Prostate gland (tissue), 2 donors: ENCODE results near the gene CEP44. TPM values are rescaled to one million over a fixed set of nuclear protein-coding genes. Genes with fewer than 3 reads are reported as not detected.
A peak's percentile ranks its signal among the peaks of the same experiment; 100 is the strongest.

Experiments used
- DNase-seq: peaks from one replicate; pipeline ENCODE4 v3.0.0-alpha.2; 2019; ENCODE audit warnings: low spot score
- H3K27ac ChIP-seq, 2 donors: fragments of 200-600 bp; sonication (generic); 2 replicates each; pipeline ENCODE4 v1.5.1; 2017 to 2019
- H3K27me3 ChIP-seq: fragments of 200-600 bp; sonication (generic); replicated peaks from 2 replicates; pipeline ENCODE4 v1.5.1; 2019; ENCODE audit not compliant: insufficient read depth
- H3K36me3 ChIP-seq, 2 donors: fragments of 200-600 bp; sonication (generic); 1 replicate in 1 of 2; 2 replicates in 1 of 2; pipeline versions ENCODE4 v1.5.1 to v1.8.1; 2017 to 2019
- H3K4me1 ChIP-seq: fragments of 200-600 bp; sonication (generic); replicated peaks from 2 replicates; pipeline ENCODE4 v1.5.1; 2019
- H3K4me3 ChIP-seq, 2 donors: fragments of 200-600 bp; sonication (generic); 2 replicates each; pipeline ENCODE4 v1.5.1; 2017 to 2019
- H3K9me3 ChIP-seq: fragments of 200-600 bp; sonication (generic); 2 replicates; pipeline ENCODE4 v1.5.1; 2017
- CTCF ChIP-seq, 4 experiments: fragments of 200-600 bp in 2 of 4; fragments of 450-650 bp in 2 of 4; sonication (generic) in 2 of 4; IDR thresholded peaks; 1 replicate in 3 of 4; 2 replicates in 1 of 4; pipeline ENCODE4 v1.5.1; 2016 to 2019; ENCODE audit warnings: antibody characterized with exemption in 4 of 4, mild to moderate bottlenecking in 2 of 4, moderate library complexity in 2 of 4
- POLR2A ChIP-seq: fragments of 450-650 bp; IDR thresholded peaks from one replicate; pipeline ENCODE4 v1.6.1; 2016; ENCODE audit warnings: antibody characterized with exemption, mild to moderate bottlenecking
- POLR2AphosphoS5 ChIP-seq: sonication (generic); formaldehyde crosslinking; IDR thresholded peaks from one replicate; pipeline ENCODE4 v1.6.1; 2017; ENCODE audit warnings: antibody characterized with exemption
- WGBS: methylation state at CpG from one replicate; pipeline ENCODE4 v1.1.5; 2018; 5-methylcytosine and 5-hydroxymethylcytosine counted together
- intact Hi-C: fragments of 100-400 bp; cut with DNase I; formaldehyde crosslinking; loops from one replicate; pipeline ENCODE4 v1.14.2; 2022
- total RNA-seq, 2 donors: library from RNA; depleted of rRNA; stranded (reverse); fragments of >200 nt; gene quantifications; one replicate each; pipeline ENCODE4 v1.1.0, GENCODE V29; 2016

Gene CEP44
- total RNA-seq, 2 donors from 2014 or later, result 13.7 to 14.3 TPM

- no peaks in the 10 kb centered on the region for H3K36me3 ChIP-seq
- H3K27ac ChIP-seq, result no peak overlapping the region
- no peaks in the 10 kb centered on the region for H3K4me1 ChIP-seq
- no peaks in the 10 kb centered on the region for H3K9me3 ChIP-seq
- H3K4me3 ChIP-seq, result no peak overlapping the region
- TF ChIP-seq POLR2AphosphoS5 (no peak), CTCF (IDR thresholded peaks at IDR 0.05) (no peak), POLR2A (no peak)
- intact Hi-C loops, result no loop called here
- 47% methylated on average over 2 of the region's 2 CpGs for WGBS
- DNase-seq, result no peak
- no peaks in the 10 kb centered on the region for H3K27me3 ChIP-seq
These were observed 33.2 kb downstream of the CEP44 start for GRCh38 chr4:174316954-174317353.

GRCh38 chr4:174317531-174317930 lies 33.8 kb downstream of the CEP44 start:
- H3K27ac ChIP-seq, result no peak overlapping the region
- no peak overlapping the region for H3K4me3 ChIP-seq
- H3K36me3 ChIP-seq, result no peaks in the 10 kb centered on the region
- H3K4me1 ChIP-seq, result no peaks in the 10 kb centered on the region
- TF ChIP-seq POLR2AphosphoS5 (no peak), CTCF (IDR thresholded peaks at IDR 0.05) (no peak), POLR2A (no peak)
- no peaks in the 10 kb centered on the region for H3K9me3 ChIP-seq
- H3K27me3 ChIP-seq, result no peaks in the 10 kb centered on the region
- intact Hi-C loops, result no loop called here
- DNase-seq, result no peak

GRCh38 chr4:174318829-174319764 lies 35.4 kb downstream of the CEP44 start:
- TF ChIP-seq CTCF (IDR thresholded peaks at IDR 0.05), result peak; percentile 18 to 64 (median 60)
- no peak for TF ChIP-seq POLR2AphosphoS5
- no peak for TF ChIP-seq POLR2A
- DNase-seq, result no peak
- intact Hi-C loops, result no loop called here
- no peak overlapping the region for H3K27ac ChIP-seq
- no peaks in the 10 kb centered on the region for H3K4me1 ChIP-seq
- H3K9me3 ChIP-seq, result no peaks in the 10 kb centered on the region
- H3K27me3 ChIP-seq, result no peaks in the 10 kb centered on the region
- no peaks in the 10 kb centered on the region for H3K36me3 ChIP-seq
- no peak overlapping the region for H3K4me3 ChIP-seq
- 74% methylated on average over 8 of the region's 8 CpGs for WGBS

- Histone ChIP-seq H3K9me3 (no peaks in the 10 kb centered on the region), H3K4me1 (no peaks in the 10 kb centered on the region), H3K27ac (no peak overlapping the region), H3K36me3 (no peaks in the 10 kb centered on the region), H3K4me3 (no peak overlapping the region), H3K27me3 (no peaks in the 10 kb centered on the region)
- 74% methylated on average over 5 of the region's 5 CpGs for WGBS
- TF ChIP-seq POLR2AphosphoS5 (no peak), POLR2A (no peak), CTCF (IDR thresholded peaks at IDR 0.05) (no peak)
- intact Hi-C loops, result no loop called here
- DNase-seq, result no peak
These were observed 36.9 kb downstream of the CEP44 start for GRCh38 chr4:174320494-174321199.
